ENCODE results near the gene MAML3.

GRCh38 chr4:139790291-139790690, 363.7 kb downstream of the MAML3 start:
- TF ChIP-seq, protein P1, sequence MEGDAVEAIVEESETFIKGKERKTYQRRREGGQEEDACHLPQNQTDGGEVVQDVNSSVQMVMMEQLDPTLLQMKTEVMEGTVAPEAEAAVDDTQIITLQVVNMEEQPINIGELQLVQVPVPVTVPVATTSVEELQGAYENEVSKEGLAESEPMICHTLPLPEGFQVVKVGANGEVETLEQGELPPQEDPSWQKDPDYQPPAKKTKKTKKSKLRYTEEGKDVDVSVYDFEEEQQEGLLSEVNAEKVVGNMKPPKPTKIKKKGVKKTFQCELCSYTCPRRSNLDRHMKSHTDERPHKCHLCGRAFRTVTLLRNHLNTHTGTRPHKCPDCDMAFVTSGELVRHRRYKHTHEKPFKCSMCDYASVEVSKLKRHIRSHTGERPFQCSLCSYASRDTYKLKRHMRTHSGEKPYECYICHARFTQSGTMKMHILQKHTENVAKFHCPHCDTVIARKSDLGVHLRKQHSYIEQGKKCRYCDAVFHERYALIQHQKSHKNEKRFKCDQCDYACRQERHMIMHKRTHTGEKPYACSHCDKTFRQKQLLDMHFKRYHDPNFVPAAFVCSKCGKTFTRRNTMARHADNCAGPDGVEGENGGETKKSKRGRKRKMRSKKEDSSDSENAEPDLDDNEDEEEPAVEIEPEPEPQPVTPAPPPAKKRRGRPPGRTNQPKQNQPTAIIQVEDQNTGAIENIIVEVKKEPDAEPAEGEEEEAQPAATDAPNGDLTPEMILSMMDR (IDR thresholded peaks at IDR 0.05; ENCODE audit: low read depth, low read length, poor library complexity, severe bottlenecking) = no peak
- TF ChIP-seq EZH2phosphoT487 (IDR thresholded peaks at IDR 0.05; ENCODE audit: borderline replicate concordance, low read length) = no peak

Data from DOHH2 (cell line).